ENCODE measurements around the gene POLA1. TPM values are rescaled to one million over a fixed set of nuclear protein-coding genes. Genes with fewer than 3 reads are reported as not detected.

Gene POLA1
- total RNA-seq, 4 donors from 2014 or later, result 12.0 to 15.6 (median 12.5) TPM

- Histone ChIP-seq H3K4me1 (peaks cover 0 to 31% (median 0%) of the 10 kb centered on the region in 3 donors), H3K27ac (no peak overlapping the region), H3K36me3 (no peaks in the 10 kb centered on the region), H3K9me3 (no peaks in the 10 kb centered on the region), H3K4me3 (no peak overlapping the region), H3K27me3 (peaks cover 99% of the 10 kb centered on the region)
- ATAC-seq, result no peak
- 0 to 8% methylated on average over 3 to 14 of the region's 33 CpGs for WGBS, 2 donors (ENCODE audit: low coverage in 1 of 2)
- TF ChIP-seq POLR2A (IDR thresholded peaks at IDR 0.05) (no peak), EP300 (IDR thresholded peaks at IDR 0.05) (no peak), POLR2AphosphoS5 (IDR thresholded peaks at IDR 0.05) (no peak), CTCF (IDR thresholded peaks at IDR 0.05) (no peak)
Observed at GRCh38 chrX:25010784-25011588, 317.3 kb downstream of the POLA1 start.

GRCh38 chrX:25011589-25012432, 318.1 kb downstream of the POLA1 start:
- H3K27ac ChIP-seq, result no peak overlapping the region
- peaks cover 99% of the 10 kb centered on the region for H3K27me3 ChIP-seq
- no peak for TF ChIP-seq EP300 (IDR thresholded peaks at IDR 0.05)
- no peak for TF ChIP-seq CTCF (IDR thresholded peaks at IDR 0.05)
- TF ChIP-seq POLR2AphosphoS5 (IDR thresholded peaks at IDR 0.05), result no peak
- no peak for TF ChIP-seq POLR2A (IDR thresholded peaks at IDR 0.05)
- H3K36me3 ChIP-seq, result no peaks in the 10 kb centered on the region
- H3K4me3 ChIP-seq, result no peak overlapping the region
- ATAC-seq, result no peak
- peaks cover 0 to 27% (median 0%) of the 10 kb centered on the region in 3 donors for H3K4me1 ChIP-seq
- 19% methylated on average over 8 of the region's 32 CpGs; no CpG with 5 or more reads in 1 of the 2 donors for WGBS, 2 donors (ENCODE audit: low coverage in 1 of 2)
- no peaks in the 10 kb centered on the region for H3K9me3 ChIP-seq

GRCh38 chrX:25012433-25012735, 318.7 kb downstream of the POLA1 start:
- no peak overlapping the region for H3K4me3 ChIP-seq
- ATAC-seq, result no peak
- no peaks in the 10 kb centered on the region for H3K9me3 ChIP-seq
- WGBS, 2 donors (ENCODE audit: low coverage in 1 of 2), result 0% methylated on average over 2 of the region's 19 CpGs; no CpG with 5 or more reads in 1 of the 2 donors
- H3K4me1 ChIP-seq, result peaks cover 0 to 21% (median 0%) of the 10 kb centered on the region in 3 donors
- H3K36me3 ChIP-seq, result no peaks in the 10 kb centered on the region
- peaks cover 99% of the 10 kb centered on the region for H3K27me3 ChIP-seq
- TF ChIP-seq POLR2A (IDR thresholded peaks at IDR 0.05), result no peak
- no peak for TF ChIP-seq POLR2AphosphoS5 (IDR thresholded peaks at IDR 0.05)
- TF ChIP-seq EP300 (IDR thresholded peaks at IDR 0.05), result no peak
- no peak for TF ChIP-seq CTCF (IDR thresholded peaks at IDR 0.05)
- H3K27ac ChIP-seq, result no peak overlapping the region

GRCh38 chrX:25012793-25013631, 319.3 kb downstream of the POLA1 start:
- ATAC-seq, result no peak
- Histone ChIP-seq H3K27me3 (peaks cover 99% of the 10 kb centered on the region), H3K9me3 (no peaks in the 10 kb centered on the region)

More at GRCh38 chrX:25012793-25013631, 319.3 kb downstream of the POLA1 start:
- H3K4me1 ChIP-seq, result peaks cover 0 to 20% (median 0%) of the 10 kb centered on the region in 3 donors
- no peak overlapping the region for H3K27ac ChIP-seq
- H3K36me3 ChIP-seq, result no peaks in the 10 kb centered on the region
- WGBS, 2 donors (ENCODE audit: low coverage in 1 of 2), result 26% methylated on average over 20 of the region's 105 CpGs; no CpG with 5 or more reads in 1 of the 2 donors
- TF ChIP-seq CTCF (IDR thresholded peaks at IDR 0.05) (no peak), EP300 (IDR thresholded peaks at IDR 0.05) (no peak), POLR2AphosphoS5 (IDR thresholded peaks at IDR 0.05) (no peak), POLR2A (IDR thresholded peaks at IDR 0.05) (no peak)
- peak overlapping the region in 1 of 2 donors; percentile 41 for H3K4me3 ChIP-seq
